ENCODE results near the gene CSNK1D. TPM values are rescaled to one million over a fixed set of nuclear protein-coding genes. Genes with fewer than 3 reads are reported as not detected.

CSNK1D gene
- total and polyA plus RNA-seq, 2 experiments from 2014 or later, result 35.1 to 102 TPM

- TF ChIP-seq EZH2phosphoT487 (IDR thresholded peaks at IDR 0.05; ENCODE audit: insufficient read depth, low read depth), result no peak
- H3K9me2 ChIP-seq (ENCODE audit: insufficient read depth), result no peaks in the 10 kb centered on the region
- no peak overlapping the region for H2AFZ ChIP-seq
- no peaks in the 10 kb centered on the region for H3K27me3 ChIP-seq (replicated peaks; ENCODE audit: insufficient read depth)
- WGBS, 2 experiments (ENCODE audit: low coverage in 1 of 2, low lambda C conversion rate in 2 of 2, missing lambda C conversion rate in 2 of 2), result 85 to 87% methylated on average over 13 of the region's 13 CpGs
- DNase-seq, result no peak
- H3K27ac ChIP-seq, result no peak overlapping the region
- no peak overlapping the region for H3K4me3 ChIP-seq
- peaks cover 11% of the 10 kb centered on the region for H3K4me1 ChIP-seq (ENCODE audit: insufficient read depth)
- no peak overlapping the region for H3K9ac ChIP-seq
- peaks cover 7% of the 10 kb centered on the region for H3K79me2 ChIP-seq (ENCODE audit: insufficient read depth)
- no peaks in the 10 kb centered on the region for H3K36me3 ChIP-seq (ENCODE audit: low read depth)
- peaks cover 6% of the 10 kb centered on the region; the same call in 1 of the 2 replicates for H3F3A ChIP-seq (ENCODE audit: insufficient read depth)
- in situ Hi-C loops (cut with MboI), result no loop called here
- H3K9me3 ChIP-seq (ENCODE audit: low read depth), result no peaks in the 10 kb centered on the region
- no peak overlapping the region for H3K4me2 ChIP-seq (ENCODE audit: unreplicated experiment)
- no peaks in the 10 kb centered on the region for H4K20me1 ChIP-seq (ENCODE audit: insufficient read depth)
Measured at GRCh38 chr17:82200743-82201497, 72.6 kb downstream of the CSNK1D start.

GRCh38 chr17:82200135-82200534 is 73.4 kb downstream of the CSNK1D start:
- H3F3A ChIP-seq (ENCODE audit: insufficient read depth), result no peaks in the 10 kb centered on the region; the same call in 1 of the 2 replicates
- no peaks in the 10 kb centered on the region for H3K9me3 ChIP-seq (ENCODE audit: low read depth)
- H3K36me3 ChIP-seq (ENCODE audit: low read depth), result no peaks in the 10 kb centered on the region
- 98% methylated on average over 17 of the region's 17 CpGs for WGBS, 2 experiments (ENCODE audit: low coverage in 1 of 2, low lambda C conversion rate in 2 of 2, missing lambda C conversion rate in 2 of 2)
- peaks cover 7% of the 10 kb centered on the region for H3K79me2 ChIP-seq (ENCODE audit: insufficient read depth)
- TF ChIP-seq EZH2 (IDR thresholded peaks at IDR 0.05; ENCODE audit: insufficient read depth, poor library complexity, severe bottlenecking) (no peak), EZH2phosphoT487 (IDR thresholded peaks at IDR 0.05; ENCODE audit: insufficient read depth, low read depth) (no peak)
- H3K4me2 ChIP-seq (ENCODE audit: unreplicated experiment), result no peak overlapping the region
- no peak overlapping the region for H3K4me3 ChIP-seq
- H3K27ac ChIP-seq, result no peak overlapping the region
- no peaks in the 10 kb centered on the region for H3K9me2 ChIP-seq (ENCODE audit: insufficient read depth)
- H4K20me1 ChIP-seq (ENCODE audit: insufficient read depth), result no peaks in the 10 kb centered on the region
- H3K9ac ChIP-seq, result no peak overlapping the region
- H2AFZ ChIP-seq, result no peak overlapping the region
- H3K27me3 ChIP-seq (replicated peaks; ENCODE audit: insufficient read depth), result no peaks in the 10 kb centered on the region
- H3K4me1 ChIP-seq (ENCODE audit: insufficient read depth), result peaks cover 4% of the 10 kb centered on the region
- in situ Hi-C loops (cut with MboI), result no loop called here
- no peak for DNase-seq

- Histone ChIP-seq H4K20me1 (ENCODE audit: insufficient read depth) (no peaks in the 10 kb centered on the region), H3K4me1 (ENCODE audit: insufficient read depth) (no peaks in the 10 kb centered on the region), H3K9me2 (ENCODE audit: insufficient read depth) (no peaks in the 10 kb centered on the region), H3K27ac (no peak overlapping the region), H3K9ac (no peak overlapping the region), H2AFZ (no peak overlapping the region), H3K27me3 (replicated peaks; ENCODE audit: insufficient read depth) (no peaks in the 10 kb centered on the region), H3K36me3 (ENCODE audit: low read depth) (no peaks in the 10 kb centered on the region; the same call in 1 of the 2 replicates), H3K9me3 (ENCODE audit: low read depth) (no peaks in the 10 kb centered on the region), H3K4me2 (ENCODE audit: unreplicated experiment) (no peak overlapping the region), H3F3A (ENCODE audit: insufficient read depth) (no peaks in the 10 kb centered on the region; the same call in 1 of the 2 replicates), H3K4me3 (no peak overlapping the region), H3K79me2 (ENCODE audit: insufficient read depth) (peaks cover 7% of the 10 kb centered on the region)
- TF ChIP-seq EZH2 (IDR thresholded peaks at IDR 0.05; ENCODE audit: insufficient read depth, poor library complexity, severe bottlenecking), result no peak
- no peak for TF ChIP-seq EZH2phosphoT487 (IDR thresholded peaks at IDR 0.05; ENCODE audit: insufficient read depth, low read depth)
- WGBS, 2 experiments (ENCODE audit: low coverage in 1 of 2, low lambda C conversion rate in 2 of 2, missing lambda C conversion rate in 2 of 2), result 91 to 95% methylated on average over 12 of the region's 12 CpGs
- DNase-seq, result no peak
- in situ Hi-C loops (cut with MboI), result no loop called here
Measured at GRCh38 chr17:82199496-82199895, 74.0 kb downstream of the CSNK1D start.

DNA sequence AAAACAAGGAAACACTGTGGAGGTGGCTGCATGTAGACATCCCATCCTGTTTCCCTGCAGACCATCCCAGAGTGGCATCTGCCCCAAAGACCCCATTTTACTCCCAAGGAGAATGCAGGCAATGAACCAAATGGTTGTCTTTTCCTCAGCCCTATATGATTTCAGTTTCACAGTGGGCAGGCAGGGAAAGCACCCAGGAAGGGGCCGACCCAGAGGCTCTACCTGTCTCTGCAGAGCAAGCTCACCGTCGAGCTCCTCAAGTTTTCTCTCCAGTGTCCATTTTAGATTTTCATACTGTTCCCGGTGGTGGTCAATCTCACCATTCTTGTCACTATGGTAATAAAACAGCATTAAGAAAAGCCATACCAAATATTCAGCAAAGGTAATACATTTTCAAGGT is 75.4 kb downstream of the CSNK1D start:
- WGBS, 2 experiments (ENCODE audit: low coverage in 1 of 2, low lambda C conversion rate in 2 of 2, missing lambda C conversion rate in 2 of 2), result 88 to 89% methylated on average over 4 of the region's 4 CpGs
- Histone ChIP-seq H3K9me3 (ENCODE audit: low read depth) (no peaks in the 10 kb centered on the region), H3K4me1 (ENCODE audit: insufficient read depth) (no peaks in the 10 kb centered on the region), H3K36me3 (ENCODE audit: low read depth) (no peaks in the 10 kb centered on the region; the same call in 1 of the 2 replicates), H3K9me2 (ENCODE audit: insufficient read depth) (no peaks in the 10 kb centered on the region), H3K27ac (no peak overlapping the region), H3F3A (ENCODE audit: insufficient read depth) (no peaks in the 10 kb centered on the region), H2AFZ (no peak overlapping the region), H3K79me2 (ENCODE audit: insufficient read depth) (no peaks in the 10 kb centered on the region), H3K4me2 (ENCODE audit: unreplicated experiment) (no peak overlapping the region), H3K27me3 (replicated peaks; ENCODE audit: insufficient read depth) (no peaks in the 10 kb centered on the region), H4K20me1 (ENCODE audit: insufficient read depth) (no peaks in the 10 kb centered on the region), H3K9ac (no peak overlapping the region), H3K4me3 (no peak overlapping the region)
- TF ChIP-seq EZH2 (IDR thresholded peaks at IDR 0.05; ENCODE audit: insufficient read depth, poor library complexity, severe bottlenecking) (no peak), EZH2phosphoT487 (IDR thresholded peaks at IDR 0.05; ENCODE audit: insufficient read depth, low read depth) (no peak)
- in situ Hi-C loops (cut with MboI), result no loop called here
- no peak for DNase-seq

Data from GM23248 (cell line).